Astrocyte of the cerebellum (primary cell): ENCODE results near the gene RFTN1.

ENCODE experiments used
- DNase-seq: peaks from one replicate; pipeline ENCODE4 v3.0.0-alpha.2; 2011; ENCODE audit warnings: low read depth
- H3K4me3 ChIP-seq: 2 replicates; pipeline ENCODE4 v1.5.1; 2011; ENCODE audit warnings: mild to moderate bottlenecking, low read depth, low read length, moderate library complexity
- CTCF ChIP-seq: IDR thresholded peaks from 2 replicates; pipeline ENCODE4 v1.5.1; 2012; ENCODE audit warnings: low read length, low read depth, moderate library complexity, mild to moderate bottlenecking; ENCODE audit errors: missing control alignments
- in situ Hi-C: cut with HindIII; loops from 2 replicates; pipeline ENCODE4 v1.10.0; 2017; ENCODE audit warnings: low sequenced_read_pairs

The RFTN1 gene

GRCh38 chr3:16460273-16460672, 53.2 kb downstream of the RFTN1 start:
- no peak overlapping the region for H3K4me3 ChIP-seq
- no peak for TF ChIP-seq CTCF
- in situ Hi-C loops, result no loop called here
- DNase-seq, result no peak

GRCh38 chr3:16456784-16457415, 56.6 kb downstream of the RFTN1 start:
- TF ChIP-seq CTCF, result no peak
- in situ Hi-C loops, result no loop called here
- peak; percentile 59 for DNase-seq
- H3K4me3 ChIP-seq, result no peak overlapping the region

GRCh38 chr3:16455966-16456365, 57.5 kb downstream of the RFTN1 start:
- TF ChIP-seq CTCF, result no peak
- DNase-seq, result no peak
- H3K4me3 ChIP-seq, result no peak overlapping the region
- in situ Hi-C loops, result no loop called here

GRCh38 chr3:16455001-16455400, 58.5 kb downstream of the RFTN1 start:
- in situ Hi-C loops, result no loop called here
- no peak for DNase-seq
- TF ChIP-seq CTCF, result no peak
- no peak overlapping the region for H3K4me3 ChIP-seq

GRCh38 chr3:16452261-16452660, 61.2 kb downstream of the RFTN1 start:
- TF ChIP-seq CTCF, result no peak
- in situ Hi-C loops, result no loop called here
- H3K4me3 ChIP-seq, result no peak overlapping the region
- peak; percentile 56 for DNase-seq

GRCh38 chr3:16449369-16449768, 64.1 kb downstream of the RFTN1 start:
- H3K4me3 ChIP-seq, result no peak overlapping the region
- in situ Hi-C loops, result no loop called here
- TF ChIP-seq CTCF, result no peak
- no peak for DNase-seq

GRCh38 chr3:16448639-16449070, 64.8 kb downstream of the RFTN1 start:
- peak; percentile 95 for DNase-seq
- TF ChIP-seq CTCF, result no peak
- in situ Hi-C loops, result no loop called here
- H3K4me3 ChIP-seq, result no peak overlapping the region
